ENCODE measurements around the gene LZTS3. TPM values are rescaled to one million over a fixed set of nuclear protein-coding genes. Genes with fewer than 3 reads are reported as not detected.
A peak's percentile ranks its signal among the peaks of the same experiment; 100 is the strongest.
"Not testable (repeated sequence)": the region's sequence is repeated elsewhere in the genome, so short reads cannot be mapped to it uniquely, and the experiment has no call there.

Gene LZTS3
- total RNA-seq, 1 experiment from 2014 or later = 0.03 TPM

GRCh38 chr20:3130051-3130600, 43.2 kb downstream of the LZTS3 start:
- H3K27me3 ChIP-seq = no peaks in the 10 kb centered on the region
- H3K4me3 ChIP-seq = no peak overlapping the region
- no peak for DNase-seq
- no peaks in the 10 kb centered on the region for H3K36me3 ChIP-seq
- H3K9me3 ChIP-seq = no peaks in the 10 kb centered on the region

DNA sequence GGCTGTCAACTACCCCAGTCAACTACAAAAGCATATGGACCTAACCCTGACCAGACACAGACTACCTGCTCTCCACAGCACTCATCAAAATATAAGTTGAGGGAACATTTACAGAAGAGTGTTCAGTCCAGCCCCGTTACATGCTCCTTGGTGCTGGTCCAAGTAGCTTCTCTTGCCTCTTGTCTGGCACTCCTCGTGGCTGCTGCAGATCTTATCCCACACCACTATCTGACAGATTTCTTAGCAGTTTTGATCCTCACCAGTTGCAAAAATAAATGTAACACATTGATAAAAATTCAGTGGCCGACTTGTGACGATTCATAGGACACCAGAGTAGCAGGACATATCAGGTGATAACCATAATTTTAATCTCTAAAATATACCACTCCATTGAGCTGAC, 44.3 kb downstream of the LZTS3 start:
- H3K4me3 ChIP-seq = no peak overlapping the region
- H3K9me3 ChIP-seq = no peaks in the 10 kb centered on the region
- no peaks in the 10 kb centered on the region for H3K27me3 ChIP-seq
- no peaks in the 10 kb centered on the region for H3K36me3 ChIP-seq
- no peak for DNase-seq

GRCh38 chr20:3128275-3128984, 44.9 kb downstream of the LZTS3 start:
- Histone ChIP-seq H3K9me3 (no peaks in the 10 kb centered on the region), H3K27me3 (no peaks in the 10 kb centered on the region), H3K36me3 (no peaks in the 10 kb centered on the region), H3K4me3 (no peak overlapping the region)
- DNase-seq = no peak

GRCh38 chr20:3126527-3126859, 46.9 kb downstream of the LZTS3 start:
- no peaks in the 10 kb centered on the region for H3K27me3 ChIP-seq
- no peaks in the 10 kb centered on the region for H3K9me3 ChIP-seq
- DNase-seq = no peak
- no peaks in the 10 kb centered on the region for H3K36me3 ChIP-seq
- H3K4me3 ChIP-seq = no peak overlapping the region

- H3K9me3 ChIP-seq, H3K4me3 ChIP-seq, H3K27me3 ChIP-seq, DNase-seq, H3K36me3 ChIP-seq: not testable (repeated sequence)
These were observed 47.4 kb downstream of the LZTS3 start for GRCh38 chr20:3125776-3126526.

GRCh38 chr20:3124773-3125560, 48.4 kb downstream of the LZTS3 start:
- not testable (repeated sequence) for H3K4me3 ChIP-seq, H3K27me3 ChIP-seq, H3K9me3 ChIP-seq, DNase-seq, H3K36me3 ChIP-seq

DNA sequence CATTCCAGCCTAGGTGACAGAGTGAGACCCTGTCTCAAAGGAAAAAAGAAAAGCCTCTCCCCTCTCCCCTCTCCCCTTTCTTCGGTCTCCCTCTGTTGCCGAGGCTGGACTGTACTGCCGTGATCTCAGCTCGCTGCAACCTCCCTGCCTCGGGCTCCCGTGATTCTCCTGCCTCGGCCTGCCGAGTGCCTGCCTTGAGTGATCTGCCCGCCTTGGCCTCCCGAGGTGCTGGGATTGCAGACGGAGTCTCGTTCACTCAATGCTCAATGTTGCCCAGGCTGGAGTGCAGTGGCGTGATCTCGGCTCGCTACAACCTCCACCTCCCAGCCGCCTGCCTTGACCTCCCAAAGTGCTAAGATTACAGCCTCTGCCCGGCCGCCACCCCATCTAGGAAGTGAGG, 49.2 kb downstream of the LZTS3 start:
- not testable (repeated sequence) for H3K27me3 ChIP-seq, H3K36me3 ChIP-seq, H3K4me3 ChIP-seq, DNase-seq, H3K9me3 ChIP-seq

DNA sequence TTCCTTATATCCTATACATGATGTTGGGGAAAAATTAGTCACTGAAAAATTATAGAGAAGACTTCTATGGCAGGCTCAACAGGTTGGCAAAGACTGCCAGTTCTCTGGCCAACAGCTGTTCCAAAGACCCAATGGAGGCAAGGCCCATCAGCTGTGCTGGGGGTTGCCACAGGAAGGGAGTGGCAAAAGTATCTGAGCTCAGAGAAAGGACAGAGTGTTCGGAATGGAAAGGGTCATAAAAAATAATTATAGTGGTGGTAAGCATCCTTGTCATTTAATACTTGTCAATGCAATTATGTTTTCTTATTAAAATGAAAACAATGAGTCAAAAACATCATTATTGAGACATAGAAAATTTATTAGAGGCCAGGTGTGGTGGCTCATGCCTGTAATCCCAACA, 49.8 kb downstream of the LZTS3 start:
- H3K36me3 ChIP-seq = no peaks in the 10 kb centered on the region
- DNase-seq = peak; percentile 24

DNA sequence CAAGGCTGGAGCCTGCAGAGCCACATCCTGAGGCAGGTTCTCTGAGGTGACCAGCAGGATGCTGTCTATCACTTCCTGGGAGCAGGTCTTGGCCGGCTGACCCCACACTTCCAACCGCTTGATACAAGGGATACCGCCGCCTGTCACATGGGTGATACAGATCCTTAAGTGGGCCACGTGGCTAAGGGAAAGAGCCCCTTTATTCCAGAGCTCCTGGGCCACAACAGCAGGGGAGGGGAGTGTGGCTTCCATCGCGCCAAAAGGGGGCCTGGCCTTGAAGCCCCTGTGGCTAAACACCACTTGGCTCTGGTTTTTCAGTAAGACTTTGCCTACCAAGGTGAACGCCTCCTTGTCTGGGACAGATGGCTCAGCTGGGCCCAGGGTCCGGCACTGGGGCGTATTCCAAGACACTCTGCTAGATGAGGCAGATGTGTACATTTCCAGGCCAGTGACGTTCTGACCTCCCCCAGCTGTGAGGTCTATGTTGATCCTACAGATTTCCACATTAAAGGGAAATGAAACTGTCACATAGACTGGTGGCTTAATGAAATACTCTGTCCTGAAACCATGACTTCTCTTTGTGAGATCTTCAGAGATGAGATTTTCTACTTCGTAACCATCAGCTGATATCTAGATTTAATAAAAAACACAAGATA, 51.3 kb downstream of the LZTS3 start:
- H3K9me3 ChIP-seq = no peaks in the 10 kb centered on the region
- no peaks in the 10 kb centered on the region for H3K36me3 ChIP-seq
- no peak for DNase-seq
- H3K4me3 ChIP-seq = no peak overlapping the region
- H3K27me3 ChIP-seq = no peaks in the 10 kb centered on the region

More for the DNA sequence above, 49.8 kb downstream of the LZTS3 start:
- no peaks in the 10 kb centered on the region for H3K27me3 ChIP-seq
- no peaks in the 10 kb centered on the region for H3K9me3 ChIP-seq
- no peak overlapping the region for H3K4me3 ChIP-seq

- Histone ChIP-seq H3K9me3 (no peaks in the 10 kb centered on the region), H3K27me3 (no peaks in the 10 kb centered on the region), H3K36me3 (no peaks in the 10 kb centered on the region), H3K4me3 (no peak overlapping the region)
- DNase-seq = no peak
These were observed 52.0 kb downstream of the LZTS3 start for GRCh38 chr20:3121271-3121911.

- DNase-seq = no peak
- H3K9me3 ChIP-seq = no peaks in the 10 kb centered on the region
- no peaks in the 10 kb centered on the region for H3K27me3 ChIP-seq
- no peak overlapping the region for H3K4me3 ChIP-seq
- H3K36me3 ChIP-seq = no peaks in the 10 kb centered on the region
These were observed 54.3 kb downstream of the LZTS3 start for GRCh38 chr20:3119044-3119443.

- not testable (repeated sequence) for H3K27me3 ChIP-seq, H3K9me3 ChIP-seq, H3K4me3 ChIP-seq, DNase-seq, H3K36me3 ChIP-seq
These were observed 55.4 kb downstream of the LZTS3 start for GRCh38 chr20:3117839-3118379.

GRCh38 chr20:3116341-3116740, 57.0 kb downstream of the LZTS3 start:
- Histone ChIP-seq H3K9me3 (no peaks in the 10 kb centered on the region), H3K36me3 (no peaks in the 10 kb centered on the region), H3K4me3 (no peak overlapping the region), H3K27me3 (no peaks in the 10 kb centered on the region)
- no peak for DNase-seq

- Histone ChIP-seq H3K36me3 (no peaks in the 10 kb centered on the region), H3K27me3 (no peaks in the 10 kb centered on the region), H3K4me3 (no peak overlapping the region), H3K9me3 (no peaks in the 10 kb centered on the region)
- peak; percentile 30 for DNase-seq
These were observed 57.9 kb downstream of the LZTS3 start for GRCh38 chr20:3115190-3116107.

Data from MG63 (cell line).